MM.1S (cell line): ENCODE data around the gene BBS12.

Experiments
- DNase-seq: peaks from one replicate; pipeline ENCODE4 v3.0.0-alpha.2; 2015
- H2AFZ ChIP-seq: fragments of 300-600 bp; sonication (generic); 2 replicates; pipeline ENCODE4 v1.6.0; 2016; ENCODE audit warnings: antibody characterized with exemption, low read length
- H3F3A ChIP-seq: fragments of 300-600 bp; sonication (generic); 2 replicates; pipeline ENCODE4 v1.6.1; 2016; ENCODE audit warnings: mild to moderate bottlenecking, antibody characterized with exemption, low read length, moderate library complexity, mixed read lengths; ENCODE audit not compliant: insufficient read depth
- H3K27ac ChIP-seq: fragments of 300-600 bp; sonication (generic); 2 replicates; pipeline ENCODE4 v1.5.1; 2016; ENCODE audit warnings: mild to moderate bottlenecking, low read length
- H3K27me3 ChIP-seq: fragments of 300-600 bp; sonication (generic); replicated peaks from 2 replicates; pipeline ENCODE4 v1.6.0; 2016; ENCODE audit warnings: low read length; ENCODE audit not compliant: insufficient read depth
- H3K36me3 ChIP-seq: fragments of 300-600 bp; sonication (generic); replicated peaks from 2 replicates; pipeline ENCODE4 v1.6.1; 2016; ENCODE audit warnings: mild to moderate bottlenecking, low read length, mixed read lengths; ENCODE audit not compliant: insufficient read depth
- H3K4me1 ChIP-seq: fragments of 300-600 bp; sonication (generic); 2 replicates; pipeline ENCODE4 v1.6.1; 2016; ENCODE audit warnings: low read length, mixed read lengths
- H3K4me2 ChIP-seq: fragments of 300-600 bp; sonication (generic); 2 replicates; pipeline ENCODE4 v1.6.0; 2016; ENCODE audit warnings: low read depth, low read length
- H3K4me3 ChIP-seq: fragments of 300-600 bp; sonication (generic); 2 replicates; pipeline ENCODE4 v1.5.1; 2016; ENCODE audit warnings: low read length, mixed read lengths
- H3K79me2 ChIP-seq: fragments of 300-600 bp; sonication (generic); 2 replicates; pipeline ENCODE4 v1.6.1; 2016; ENCODE audit warnings: mixed run types, low read length, mixed read lengths
- H3K9ac ChIP-seq: fragments of 300-600 bp; sonication (generic); 2 replicates; pipeline ENCODE4 v1.6.1; 2016; ENCODE audit warnings: low read length, mixed read lengths
- H3K9me2 ChIP-seq: fragments of 300-600 bp; sonication (generic); replicated peaks from 2 replicates; pipeline ENCODE4 v1.6.1; 2016; ENCODE audit warnings: mild to moderate bottlenecking, low read length, mixed read lengths; ENCODE audit not compliant: insufficient read depth
- H3K9me3 ChIP-seq: fragments of 300-600 bp; sonication (generic); replicated peaks from 2 replicates; pipeline ENCODE4 v1.6.1; 2016; ENCODE audit warnings: mild to moderate bottlenecking, low read length, mixed read lengths; ENCODE audit not compliant: insufficient read depth
- H4K20me1 ChIP-seq: fragments of 300-600 bp; sonication (generic); 2 replicates; pipeline ENCODE4 v1.6.1; 2016; ENCODE audit warnings: mild to moderate bottlenecking, low read length, moderate library complexity, mixed read lengths; ENCODE audit not compliant: insufficient read depth
- CTCF ChIP-seq: fragments of 300-600 bp; sonication (generic); IDR thresholded peaks from 2 replicates; pipeline ENCODE4 v1.5.1; 2016; ENCODE audit warnings: antibody characterized with exemption, low read length, mixed read lengths
- EZH2 ChIP-seq: fragments of 300-600 bp; sonication (generic); optimal IDR thresholded peaks from 2 replicates; pipeline ENCODE3; 2017; ENCODE audit warnings: low read depth, mild to moderate bottlenecking, antibody characterized with exemption, low read length, mixed read lengths
- EZH2phosphoT487 ChIP-seq: fragments of 300-600 bp; sonication (generic); IDR thresholded peaks from 2 replicates; pipeline ENCODE4 v1.6.1; 2018; ENCODE audit warnings: antibody characterized with exemption, low read length

The BBS12 gene

GRCh38 chr4:122762520-122762919 is 30.0 kb downstream of the BBS12 start:
- Histone ChIP-seq H3K4me1 (peaks cover 11% of the 10 kb centered on the region), H3K79me2 (no peaks in the 10 kb centered on the region)
- DNase-seq = no peak

DNA sequence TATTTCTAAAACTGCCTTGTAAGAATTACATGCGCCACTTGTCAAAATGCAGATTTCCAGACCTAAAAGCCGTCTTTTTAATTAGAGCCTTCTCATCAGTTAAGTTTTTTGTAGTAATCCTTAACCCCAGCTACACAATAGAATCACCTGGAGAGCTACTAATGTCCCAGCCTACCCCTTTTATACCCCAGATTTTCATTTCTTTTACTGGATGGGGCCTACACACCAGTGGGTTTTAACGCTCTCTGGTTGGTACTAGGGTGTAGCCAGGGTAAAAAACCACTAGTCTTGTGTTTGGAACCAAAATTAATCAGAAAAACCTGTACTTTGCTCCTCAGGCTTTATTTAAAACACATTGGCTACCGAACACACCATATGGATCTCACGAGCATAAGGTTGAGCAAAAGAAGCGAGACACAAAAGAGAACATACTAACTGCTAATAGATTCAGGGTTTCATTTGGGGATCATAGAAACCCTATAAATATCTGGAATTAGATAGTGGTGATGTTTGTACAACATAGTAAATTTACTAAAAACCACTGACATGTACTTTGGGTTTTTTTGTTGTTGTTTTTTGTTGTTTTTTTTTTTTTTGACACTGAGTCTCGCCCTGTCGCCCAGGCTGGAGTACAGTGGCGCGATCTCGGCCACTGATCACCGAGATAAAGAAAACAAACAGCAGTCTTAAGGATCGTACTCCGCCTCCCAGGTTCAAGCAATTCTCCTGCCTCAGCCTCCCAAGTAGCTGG is 30.6 kb downstream of the BBS12 start:
- Histone ChIP-seq H3K79me2 (no peaks in the 10 kb centered on the region), H2AFZ (no peak overlapping the region), H3K9ac (no peak overlapping the region), H3K9me3 (no peaks in the 10 kb centered on the region), H3K9me2 (no peaks in the 10 kb centered on the region), H3K4me3 (no peak overlapping the region), H3F3A (no peaks in the 10 kb centered on the region), H3K27ac (no peak overlapping the region), H3K36me3 (no peaks in the 10 kb centered on the region), H3K27me3 (no peaks in the 10 kb centered on the region), H3K4me1 (peaks cover 11% of the 10 kb centered on the region), H3K4me2 (peak overlapping the region; percentile 56; the same call in 1 of the 2 replicates), H4K20me1 (no peaks in the 10 kb centered on the region)
- DNase-seq = no peak
- TF ChIP-seq EZH2 (no peak), EZH2phosphoT487 (no peak), CTCF (no peak)

More at GRCh38 chr4:122762520-122762919, 30.0 kb downstream of the BBS12 start:
- Histone ChIP-seq H4K20me1 (no peaks in the 10 kb centered on the region), H3K9ac (no peak overlapping the region), H2AFZ (no peak overlapping the region), H3K9me3 (no peaks in the 10 kb centered on the region), H3K9me2 (no peaks in the 10 kb centered on the region), H3K4me3 (no peak overlapping the region), H3K27me3 (no peaks in the 10 kb centered on the region), H3F3A (no peaks in the 10 kb centered on the region), H3K36me3 (no peaks in the 10 kb centered on the region), H3K27ac (no peak overlapping the region), H3K4me2 (peak overlapping the region; percentile 56)
- no peak for TF ChIP-seq EZH2phosphoT487
- no peak for TF ChIP-seq CTCF
- TF ChIP-seq EZH2 = no peak

DNA sequence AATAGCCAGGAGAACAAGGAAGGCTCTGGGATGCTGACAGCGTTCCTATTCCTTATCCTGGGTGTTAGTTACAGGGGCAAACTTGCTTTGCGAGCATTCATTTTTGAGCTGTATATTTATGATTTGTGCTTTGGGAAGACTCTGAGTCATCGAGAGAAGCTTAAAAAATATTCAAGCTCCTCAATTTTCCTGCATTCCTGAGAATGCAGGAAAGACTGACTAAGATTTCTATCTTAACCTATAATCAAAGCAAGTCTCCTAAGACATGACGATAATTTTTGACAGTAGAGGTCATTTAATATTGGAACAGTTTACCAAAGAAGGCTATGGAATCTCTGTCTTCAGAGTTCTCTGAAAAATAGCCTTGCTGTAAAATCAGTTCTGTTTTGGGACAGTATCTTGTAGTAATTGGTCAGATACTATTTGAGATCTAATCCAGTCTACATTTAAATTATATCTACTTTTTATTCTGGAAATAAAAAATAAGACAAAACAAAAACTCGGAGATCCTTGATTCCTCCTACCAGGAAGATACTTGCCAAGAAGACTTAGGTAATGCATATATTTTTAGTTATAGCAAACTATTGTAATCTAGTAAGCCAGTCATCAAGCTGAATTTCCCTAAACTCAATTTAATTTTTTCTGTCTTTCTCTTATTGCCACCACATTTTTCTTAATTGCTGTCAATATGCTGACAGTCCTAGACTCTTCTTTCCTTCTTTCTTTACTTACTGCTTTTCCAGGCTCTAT is 31.7 kb downstream of the BBS12 start:
- Histone ChIP-seq H3K27ac (no peak overlapping the region), H3K4me1 (peaks cover 11% of the 10 kb centered on the region), H2AFZ (no peak overlapping the region), H3K79me2 (no peaks in the 10 kb centered on the region), H3K9me3 (no peaks in the 10 kb centered on the region), H3K4me3 (no peak overlapping the region), H3K9ac (no peak overlapping the region), H4K20me1 (no peaks in the 10 kb centered on the region), H3K27me3 (no peaks in the 10 kb centered on the region), H3K4me2 (no peak overlapping the region), H3K9me2 (no peaks in the 10 kb centered on the region), H3F3A (no peaks in the 10 kb centered on the region), H3K36me3 (no peaks in the 10 kb centered on the region)
- TF ChIP-seq EZH2 (no peak), CTCF (no peak), EZH2phosphoT487 (no peak)
- DNase-seq = no peak
